ENCODE data around the gene AFTPH. TPM values are rescaled to one million over a fixed set of nuclear protein-coding genes. Genes with fewer than 3 reads are reported as not detected.

The AFTPH gene
- polyA plus RNA-seq, 1 of the 3 experiments (the other 2 are of a cell fraction): 7.4 TPM

DNA sequence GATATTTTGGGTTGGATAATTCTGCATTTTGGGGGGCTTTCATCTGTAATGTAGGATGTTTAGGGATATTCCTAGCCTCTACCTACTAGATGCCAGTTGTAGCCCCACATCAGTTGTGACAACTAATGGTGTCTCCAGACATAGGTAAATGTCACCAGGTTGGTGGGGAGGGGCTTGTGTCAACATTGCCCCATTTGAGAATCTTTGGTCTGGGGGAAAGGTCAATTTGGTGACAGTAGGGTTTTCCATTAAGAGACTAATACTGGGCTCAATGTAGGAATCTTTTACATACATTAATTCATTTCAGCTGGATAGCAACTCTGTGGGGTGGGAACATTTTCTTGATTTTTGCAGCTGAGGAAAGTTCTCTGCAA is 6.6 kb upstream of the AFTPH start:
- Histone ChIP-seq H2AFZ (ENCODE audit: low read depth) (no peak overlapping the region), H3K36me3 (replicated peaks in 1 of 2; ENCODE audit: control insufficient read depth in 1 of 2, insufficient read depth in 2 of 2, low read length in 1 of 2) (no peaks in the 10 kb centered on the region), H3K9me3 (no peaks in the 10 kb centered on the region), H3F3A (replicated peaks; ENCODE audit: insufficient read depth) (no peaks in the 10 kb centered on the region), H3K79me2 (ENCODE audit: insufficient read depth) (no peaks in the 10 kb centered on the region), H3K4me1 (ENCODE audit: control insufficient read depth in 1 of 2, insufficient read depth in 2 of 2, low read depth in 1 of 2, low read length in 1 of 2) (peaks cover 0 to 3% of the 10 kb centered on the region in 2 experiments; a peak in 2 of 4 replicates), H3K9ac (no peak overlapping the region), H3K9me2 (no peaks in the 10 kb centered on the region), H3K27ac (ENCODE audit: low read depth in 2 of 2, low read length in 1 of 2) (no peak overlapping the region), H3K27me3 (ENCODE audit: insufficient read depth) (peaks cover 22% of the 10 kb centered on the region; the same call in 1 of the 2 replicates), H4K20me1 (ENCODE audit: insufficient read depth) (no peaks in the 10 kb centered on the region), H3K4me3 (ENCODE audit: low read depth in 2 of 2, low read length in 1 of 2) (no peak overlapping the region), H3K4me2 (no peak overlapping the region)
- CTCF ChIA-PET: interaction anchor here (0.9 to 2.8 kb wide), 5 partner anchors 30 to 335 kb away, joined by 3 to 9 read pairs (median 3); no protein-coding TSS in a partner anchor
- POLR2A ChIA-PET: no interaction called here
- TF ChIP-seq POLR2AphosphoS5 (IDR thresholded peaks at IDR 0.05; ENCODE audit: low read depth, low read length) (no peak), FOXJ3 (CRISPR knock-in tag; IDR thresholded peaks at IDR 0.05) (no peak), FOSL2 (IDR thresholded peaks at IDR 0.05; ENCODE audit: borderline replicate concordance, low read depth) (no peak), SIN3A (IDR thresholded peaks at IDR 0.05; ENCODE audit: borderline replicate concordance, low read depth, low read length) (no peak), RCOR1 (IDR thresholded peaks at IDR 0.05; ENCODE audit: low read length) (no peak), EZH2phosphoT487 (IDR thresholded peaks at IDR 0.05; ENCODE audit: borderline replicate concordance, low read depth) (no peak), GABPA (IDR thresholded peaks at IDR 0.05; ENCODE audit: low read depth) (no peak), MEF2A (IDR thresholded peaks at IDR 0.05; ENCODE audit: borderline replicate concordance, low read depth) (no peak), TCF12 (IDR thresholded peaks at IDR 0.05) (no peak), CHD2 (IDR thresholded peaks at IDR 0.05; ENCODE audit: low read length, partially characterized antibody) (no peak), ELF1 (IDR thresholded peaks at IDR 0.05) (no peak), TAF1 (IDR thresholded peaks at IDR 0.05; ENCODE audit: borderline replicate concordance, low read depth, low read length) (no peak)
- TF ChIP-seq, protein P1, sequence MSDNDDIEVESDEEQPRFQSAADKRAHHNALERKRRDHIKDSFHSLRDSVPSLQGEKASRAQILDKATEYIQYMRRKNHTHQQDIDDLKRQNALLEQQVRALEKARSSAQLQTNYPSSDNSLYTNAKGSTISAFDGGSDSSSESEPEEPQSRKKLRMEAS (IDR thresholded peaks at IDR 0.05; ENCODE audit: low read depth): no peak
- TF ChIP-seq, protein P2, sequence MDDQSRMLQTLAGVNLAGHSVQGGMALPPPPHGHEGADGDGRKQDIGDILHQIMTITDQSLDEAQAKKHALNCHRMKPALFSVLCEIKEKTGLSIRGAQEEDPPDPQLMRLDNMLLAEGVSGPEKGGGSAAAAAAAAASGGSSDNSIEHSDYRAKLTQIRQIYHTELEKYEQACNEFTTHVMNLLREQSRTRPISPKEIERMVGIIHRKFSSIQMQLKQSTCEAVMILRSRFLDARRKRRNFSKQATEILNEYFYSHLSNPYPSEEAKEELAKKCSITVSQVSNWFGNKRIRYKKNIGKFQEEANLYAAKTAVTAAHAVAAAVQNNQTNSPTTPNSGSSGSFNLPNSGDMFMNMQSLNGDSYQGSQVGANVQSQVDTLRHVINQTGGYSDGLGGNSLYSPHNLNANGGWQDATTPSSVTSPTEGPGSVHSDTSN (IDR thresholded peaks at IDR 0.05): no peak
- TF ChIP-seq, protein P3, sequence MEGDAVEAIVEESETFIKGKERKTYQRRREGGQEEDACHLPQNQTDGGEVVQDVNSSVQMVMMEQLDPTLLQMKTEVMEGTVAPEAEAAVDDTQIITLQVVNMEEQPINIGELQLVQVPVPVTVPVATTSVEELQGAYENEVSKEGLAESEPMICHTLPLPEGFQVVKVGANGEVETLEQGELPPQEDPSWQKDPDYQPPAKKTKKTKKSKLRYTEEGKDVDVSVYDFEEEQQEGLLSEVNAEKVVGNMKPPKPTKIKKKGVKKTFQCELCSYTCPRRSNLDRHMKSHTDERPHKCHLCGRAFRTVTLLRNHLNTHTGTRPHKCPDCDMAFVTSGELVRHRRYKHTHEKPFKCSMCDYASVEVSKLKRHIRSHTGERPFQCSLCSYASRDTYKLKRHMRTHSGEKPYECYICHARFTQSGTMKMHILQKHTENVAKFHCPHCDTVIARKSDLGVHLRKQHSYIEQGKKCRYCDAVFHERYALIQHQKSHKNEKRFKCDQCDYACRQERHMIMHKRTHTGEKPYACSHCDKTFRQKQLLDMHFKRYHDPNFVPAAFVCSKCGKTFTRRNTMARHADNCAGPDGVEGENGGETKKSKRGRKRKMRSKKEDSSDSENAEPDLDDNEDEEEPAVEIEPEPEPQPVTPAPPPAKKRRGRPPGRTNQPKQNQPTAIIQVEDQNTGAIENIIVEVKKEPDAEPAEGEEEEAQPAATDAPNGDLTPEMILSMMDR (IDR thresholded peaks at IDR 0.05): no peak
- TF ChIP-seq, protein P4, sequence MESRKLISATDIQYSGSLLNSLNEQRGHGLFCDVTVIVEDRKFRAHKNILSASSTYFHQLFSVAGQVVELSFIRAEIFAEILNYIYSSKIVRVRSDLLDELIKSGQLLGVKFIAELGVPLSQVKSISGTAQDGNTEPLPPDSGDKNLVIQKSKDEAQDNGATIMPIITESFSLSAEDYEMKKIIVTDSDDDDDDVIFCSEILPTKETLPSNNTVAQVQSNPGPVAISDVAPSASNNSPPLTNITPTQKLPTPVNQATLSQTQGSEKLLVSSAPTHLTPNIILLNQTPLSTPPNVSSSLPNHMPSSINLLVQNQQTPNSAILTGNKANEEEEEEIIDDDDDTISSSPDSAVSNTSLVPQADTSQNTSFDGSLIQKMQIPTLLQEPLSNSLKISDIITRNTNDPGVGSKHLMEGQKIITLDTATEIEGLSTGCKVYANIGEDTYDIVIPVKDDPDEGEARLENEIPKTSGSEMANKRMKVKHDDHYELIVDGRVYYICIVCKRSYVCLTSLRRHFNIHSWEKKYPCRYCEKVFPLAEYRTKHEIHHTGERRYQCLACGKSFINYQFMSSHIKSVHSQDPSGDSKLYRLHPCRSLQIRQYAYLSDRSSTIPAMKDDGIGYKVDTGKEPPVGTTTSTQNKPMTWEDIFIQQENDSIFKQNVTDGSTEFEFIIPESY (IDR thresholded peaks at IDR 0.05; ENCODE audit: borderline replicate concordance, low read depth): no peak
- DNase-seq: no peak
